SH-SY5Y (cell line): ENCODE data around the gene LYG1.

Experiments used
- GATA2 ChIP-seq: IDR thresholded peaks from 2 replicates; pipeline ENCODE4 v1.6.1; 2011; ENCODE audit warnings: mild to moderate bottlenecking, low read depth, low read length
- GATA3 ChIP-seq: IDR thresholded peaks from 2 replicates; pipeline ENCODE4 v1.6.1; 2011; ENCODE audit warnings: low read depth, mild to moderate bottlenecking, low read length, moderate library complexity

DNA sequence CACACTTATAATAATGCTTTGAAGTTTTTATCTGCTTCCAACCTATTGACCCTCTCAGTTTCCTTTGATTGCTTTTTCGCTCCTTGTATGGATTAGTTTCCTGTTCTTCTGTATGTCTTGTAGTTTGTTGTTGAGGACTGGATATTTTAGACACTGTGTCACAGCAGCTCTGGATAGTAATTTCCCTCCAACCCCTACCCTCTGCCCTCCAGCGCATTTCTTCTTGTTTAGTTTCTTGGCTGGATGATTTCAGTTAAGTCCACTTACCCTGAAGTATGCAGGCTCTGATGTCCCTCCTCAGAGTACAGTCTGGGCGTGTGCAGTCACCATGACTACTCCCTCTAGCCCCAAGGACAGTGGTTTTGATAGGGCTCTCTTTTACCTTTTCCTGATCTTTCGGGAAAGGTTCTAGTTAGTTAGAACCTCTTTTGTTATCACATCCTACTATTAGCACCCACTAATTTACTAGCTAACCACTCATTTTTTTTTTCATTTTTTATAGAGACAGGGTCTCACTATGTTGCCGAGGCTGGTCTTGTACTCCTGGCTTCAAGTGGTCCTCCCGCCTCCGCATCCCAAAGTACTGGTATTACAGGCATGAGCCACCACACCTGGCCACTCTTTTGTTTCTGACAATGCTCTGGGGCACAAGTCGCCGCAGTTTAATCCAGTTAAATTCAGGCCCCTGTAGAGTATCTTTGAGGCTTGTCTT is 16.3 kb upstream of the LYG1 start:
- TF ChIP-seq GATA3 (no peak), GATA2 (no peak)
